Spinal cord (tissue), 10 donors: ENCODE data around the gene AEN. TPM values are rescaled to one million over a fixed set of nuclear protein-coding genes. Genes with fewer than 3 reads are reported as not detected.
A peak's percentile ranks its signal among the peaks of the same experiment; 100 is the strongest.

ENCODE experiments used
- DNase-seq, 6 donors: peaks; one replicate each; pipeline versions ENCODE4 v3.0.0 to v3.0.0-alpha.2; 2013 to 2015; ENCODE audit warnings: low spot score in 6 of 6, low read depth in 4 of 6
- H3K27ac ChIP-seq: one replicate; pipeline ENCODE4 v1.5.1; 2013; ENCODE audit warnings: low read depth, low read length, control low read depth
- H3K27me3 ChIP-seq: one replicate; pipeline ENCODE4 v1.6.1; 2013; ENCODE audit warnings: low read length; ENCODE audit not compliant: control insufficient read depth, insufficient read depth
- H3K36me3 ChIP-seq: one replicate; pipeline ENCODE4 v1.6.1; 2013; ENCODE audit warnings: low read length; ENCODE audit not compliant: control insufficient read depth, insufficient read depth
- H3K4me1 ChIP-seq: one replicate; pipeline ENCODE4 v1.6.1; 2013; ENCODE audit warnings: low read length; ENCODE audit not compliant: control insufficient read depth, insufficient read depth
- H3K4me3 ChIP-seq: one replicate; pipeline ENCODE4 v1.5.1; 2013; ENCODE audit warnings: low read depth, low read length, control low read depth
- H3K9me3 ChIP-seq: one replicate; pipeline ENCODE4 v1.6.1; 2013; ENCODE audit warnings: low read length; ENCODE audit not compliant: control insufficient read depth, insufficient read depth
- WGBS: methylation state at CpG from one replicate; pipeline ENCODE4 v1.1.5; 2013; ENCODE audit warnings: missing lambda C conversion rate; ENCODE audit not compliant: insufficient coverage; 5-methylcytosine and 5-hydroxymethylcytosine counted together
- polyA plus RNA-seq, 2 donors: library from polyadenylated mRNA; unstranded; fragments of 120-200 nt; gene quantifications; one replicate each; pipeline ENCODE4 v1.2.1, GENCODE V29; 2013; ENCODE audit not compliant: insufficient read length in 2 of 2
- total RNA-seq, 2 donors: library from RNA; depleted of rRNA in 1 of 2; stranded (reverse); fragments of 120-200 nt in 1 of 2; fragments of >200 nt in 1 of 2; gene quantifications; one replicate each; pipeline versions ENCODE4 v1.2.3 to v1.2.4, GENCODE V29; 2013 to 2014
- donor health status: healthy.

The AEN gene
- total and polyA plus RNA-seq, 4 donors: 7.0 to 10.1 (median 7.8) TPM

- 20% methylated on average over 1 of the region's 5 CpGs for WGBS
- no peak overlapping the region for H3K27ac ChIP-seq
- peaks cover 11% of the 10 kb centered on the region for H3K36me3 ChIP-seq
- H3K27me3 ChIP-seq: no peaks in the 10 kb centered on the region
- no peaks in the 10 kb centered on the region for H3K9me3 ChIP-seq
- H3K4me3 ChIP-seq: no peak overlapping the region
- H3K4me1 ChIP-seq: peaks cover 23% of the 10 kb centered on the region
- DNase-seq: no peak
Measured at GRCh38 chr15:88622605-88622975, 1.4 kb downstream of the AEN start.

DNA sequence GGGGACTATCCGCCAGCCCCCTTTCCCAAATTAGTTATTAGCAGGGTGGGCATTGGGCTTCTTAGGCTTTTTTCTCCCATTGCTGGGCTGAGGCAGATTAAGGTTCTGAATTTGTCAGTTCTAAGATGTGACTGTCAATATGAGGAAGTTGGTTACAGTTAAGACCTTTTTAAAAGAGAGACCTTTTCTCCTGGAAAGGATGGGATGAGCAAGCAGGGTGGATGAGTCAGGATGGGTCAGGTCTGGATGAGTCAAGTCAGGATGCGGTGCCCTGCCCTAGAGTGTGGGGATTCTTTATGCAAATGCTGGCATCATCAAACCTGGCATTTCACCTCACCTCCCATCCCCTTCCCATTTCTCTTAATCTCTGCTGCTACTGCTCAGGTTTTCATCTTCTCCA lies 1.9 kb downstream of the AEN start:
- DNase-seq: no peak
- Histone ChIP-seq H3K9me3 (no peaks in the 10 kb centered on the region), H3K27me3 (no peaks in the 10 kb centered on the region), H3K36me3 (peaks cover 12% of the 10 kb centered on the region), H3K4me3 (no peak overlapping the region), H3K27ac (no peak overlapping the region), H3K4me1 (peaks cover 23% of the 10 kb centered on the region)
- WGBS: 100% methylated on average over 1 of the region's 2 CpGs

DNA sequence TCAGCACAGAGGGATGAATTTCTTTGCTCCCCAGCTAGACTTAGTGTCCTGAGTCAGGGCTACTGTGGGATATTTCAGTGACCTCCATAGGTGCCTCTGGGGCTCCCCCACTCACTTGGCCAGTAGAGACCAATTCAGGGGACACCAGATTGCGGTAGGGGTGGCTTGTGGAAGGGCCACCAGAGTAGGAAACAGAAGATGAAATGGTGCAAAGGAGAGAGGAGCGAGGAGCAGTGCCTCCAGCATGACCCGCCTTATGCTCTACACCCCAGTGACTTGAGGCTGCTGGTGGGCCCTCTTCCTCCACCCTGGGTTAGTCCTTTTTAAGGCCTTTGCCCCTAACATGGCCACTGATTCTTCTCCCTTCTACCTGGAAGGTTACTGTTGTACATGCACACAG lies 2.5 kb downstream of the AEN start:
- Histone ChIP-seq H3K9me3 (no peaks in the 10 kb centered on the region), H3K27me3 (no peaks in the 10 kb centered on the region), H3K27ac (no peak overlapping the region), H3K4me3 (no peak overlapping the region), H3K36me3 (peaks cover 15% of the 10 kb centered on the region), H3K4me1 (peaks cover 23% of the 10 kb centered on the region)
- WGBS: 100% methylated on average over 3 of the region's 3 CpGs
- DNase-seq: no peak

GRCh38 chr15:88624156-88624970 lies 3.2 kb downstream of the AEN start:
- no peak overlapping the region for H3K27ac ChIP-seq
- H3K36me3 ChIP-seq: peaks cover 21% of the 10 kb centered on the region
- no peaks in the 10 kb centered on the region for H3K9me3 ChIP-seq
- H3K27me3 ChIP-seq: no peaks in the 10 kb centered on the region
- no peak overlapping the region for H3K4me3 ChIP-seq
- peaks cover 23% of the 10 kb centered on the region for H3K4me1 ChIP-seq
- DNase-seq: peak in 2 of 6 donors; percentile 81 to 86
- 82% methylated on average over 14 of the region's 19 CpGs for WGBS

GRCh38 chr15:88624971-88625490 lies 3.9 kb downstream of the AEN start:
- Histone ChIP-seq H3K36me3 (peaks cover 25% of the 10 kb centered on the region), H3K27me3 (no peaks in the 10 kb centered on the region), H3K4me3 (no peak overlapping the region), H3K27ac (no peak overlapping the region), H3K4me1 (peaks cover 23% of the 10 kb centered on the region), H3K9me3 (no peaks in the 10 kb centered on the region)
- WGBS: 91% methylated on average over 5 of the region's 9 CpGs
- DNase-seq: no peak

GRCh38 chr15:88625943-88626741 lies 5.0 kb downstream of the AEN start:
- Histone ChIP-seq H3K27me3 (no peaks in the 10 kb centered on the region), H3K27ac (no peak overlapping the region), H3K9me3 (no peaks in the 10 kb centered on the region), H3K36me3 (peaks cover 35% of the 10 kb centered on the region), H3K4me3 (no peak overlapping the region), H3K4me1 (peaks cover 18% of the 10 kb centered on the region)
- WGBS: 97% methylated on average over 18 of the region's 23 CpGs
- DNase-seq: no peak

DNA sequence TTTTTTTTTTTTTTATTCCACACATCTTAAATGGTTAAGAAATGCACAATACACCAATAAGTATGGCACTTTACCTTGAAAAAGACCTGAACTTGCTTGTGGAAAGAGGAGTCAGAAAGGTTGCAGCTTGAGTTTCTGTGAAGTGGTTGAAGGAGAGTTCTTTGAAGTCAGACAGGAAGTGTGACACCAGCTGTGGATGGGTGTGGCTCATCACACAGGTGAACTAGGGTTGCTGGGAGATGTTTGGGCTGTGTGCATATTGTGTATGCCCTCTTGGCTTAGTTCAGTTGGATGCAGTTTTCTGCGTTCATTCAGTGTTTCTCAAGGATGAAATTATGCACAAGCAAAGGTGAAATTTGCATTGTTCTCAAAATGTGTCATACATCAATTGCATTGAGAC lies 6.3 kb downstream of the AEN start:
- Histone ChIP-seq H3K27me3 (no peaks in the 10 kb centered on the region), H3K36me3 (peaks cover 43% of the 10 kb centered on the region), H3K27ac (no peak overlapping the region), H3K4me1 (peaks cover 8% of the 10 kb centered on the region), H3K9me3 (no peaks in the 10 kb centered on the region), H3K4me3 (no peak overlapping the region)
- 100% methylated on average over 1 of the region's 1 CpG for WGBS
- no peak for DNase-seq

- 98% methylated on average over 3 of the region's 5 CpGs for WGBS
- no peaks in the 10 kb centered on the region for H3K27me3 ChIP-seq
Measured at GRCh38 chr15:88628018-88628654, 7.0 kb downstream of the AEN start.

DNA sequence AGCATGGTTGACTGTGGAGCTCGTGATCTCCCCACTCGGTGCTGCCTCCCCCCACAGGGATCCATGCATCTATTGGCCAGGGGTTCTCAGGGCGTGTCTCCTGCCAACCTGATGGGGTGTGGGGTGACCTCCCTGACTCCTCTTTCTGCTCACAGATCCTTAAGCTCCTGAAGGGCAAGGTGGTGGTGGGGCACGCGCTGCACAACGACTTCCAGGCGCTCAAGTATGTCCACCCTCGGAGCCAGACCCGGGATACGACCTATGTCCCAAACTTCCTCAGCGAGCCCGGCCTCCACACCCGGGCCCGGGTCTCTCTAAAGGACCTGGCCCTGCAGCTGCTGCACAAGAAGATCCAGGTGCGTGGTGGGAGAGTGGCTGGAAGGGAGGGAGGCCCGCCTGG lies 7.9 kb downstream of the AEN start:
- no peak overlapping the region for H3K27ac ChIP-seq
- WGBS: 97% methylated on average over 15 of the region's 16 CpGs
- DNase-seq: no peak
- H3K36me3 ChIP-seq: peaks cover 43% of the 10 kb centered on the region
- no peaks in the 10 kb centered on the region for H3K9me3 ChIP-seq
- H3K27me3 ChIP-seq: no peaks in the 10 kb centered on the region
- peaks cover 7% of the 10 kb centered on the region for H3K4me1 ChIP-seq
- no peak overlapping the region for H3K4me3 ChIP-seq

More at GRCh38 chr15:88628018-88628654, 7.0 kb downstream of the AEN start:
- Histone ChIP-seq H3K9me3 (no peaks in the 10 kb centered on the region), H3K36me3 (peaks cover 43% of the 10 kb centered on the region), H3K27ac (no peak overlapping the region), H3K4me3 (no peak overlapping the region), H3K4me1 (peaks cover 8% of the 10 kb centered on the region)
- no peak for DNase-seq
